ENCODE data around the gene TSHZ1.

Gene TSHZ1

DNA sequence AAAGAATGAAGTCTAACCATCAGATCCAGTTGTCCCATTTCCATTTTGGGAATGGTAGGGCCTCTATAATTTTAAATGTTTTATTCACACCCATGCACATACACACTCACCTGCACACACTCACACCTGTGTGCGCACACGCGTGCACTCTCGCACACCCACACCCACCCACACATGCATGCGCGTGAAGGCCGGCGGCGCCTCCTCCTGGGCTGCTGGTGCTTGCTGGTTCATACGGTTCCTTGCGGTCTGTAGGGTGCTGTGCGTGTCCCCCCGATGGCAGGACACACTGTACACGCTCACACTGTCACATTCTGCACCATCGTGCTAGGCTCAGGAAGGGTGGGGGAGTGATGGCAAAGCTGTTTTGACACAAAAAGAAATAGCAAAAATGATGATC, 63.2 kb downstream of the TSHZ1 start:
- H3K27ac ChIP-seq (ENCODE audit: low read length) = no peak overlapping the region
- no peak overlapping the region for H3K4me3 ChIP-seq (ENCODE audit: low read length)
- no peaks in the 10 kb centered on the region for H3K36me3 ChIP-seq (ENCODE audit: control insufficient read depth, insufficient read depth, low read length)
- H3K4me1 ChIP-seq (ENCODE audit: control insufficient read depth, insufficient read depth, low read length) = peaks cover 4% of the 10 kb centered on the region; the same call in 1 of the 2 replicates
- WGBS (ENCODE audit: insufficient coverage, insufficient read length) = no CpG with 5 or more reads among the region's 15 CpGs
- H3K9me3 ChIP-seq (ENCODE audit: control insufficient read depth, insufficient read depth, low read length) = no peaks in the 10 kb centered on the region
- no peak for DNase-seq (ENCODE audit: low read depth, low spot score)
- no peaks in the 10 kb centered on the region for H3K27me3 ChIP-seq (ENCODE audit: control insufficient read depth, insufficient read depth, low read length)

DNA sequence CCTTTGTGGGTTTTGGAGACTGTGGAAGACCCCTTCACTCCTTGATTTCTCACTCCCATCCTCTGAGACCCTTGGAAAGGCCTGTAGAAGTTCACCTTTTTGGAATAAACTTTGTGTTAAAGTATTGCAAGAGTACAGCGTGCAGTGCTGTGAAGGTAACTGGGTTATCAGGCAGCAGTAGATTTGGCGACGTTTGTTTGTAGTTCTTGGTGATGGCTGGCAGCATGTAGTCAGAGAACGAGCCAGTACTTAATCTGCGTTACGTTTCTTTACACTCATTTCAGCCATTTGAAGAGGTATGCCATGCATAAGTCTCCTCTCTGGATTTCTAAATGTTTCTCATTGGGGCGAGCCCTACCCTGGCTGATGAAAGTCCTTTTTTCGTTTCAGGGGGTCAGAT, 64.6 kb downstream of the TSHZ1 start:
- Histone ChIP-seq H3K4me3 (ENCODE audit: low read length) (no peak overlapping the region), H3K27me3 (ENCODE audit: control insufficient read depth, insufficient read depth, low read length) (no peaks in the 10 kb centered on the region), H3K4me1 (ENCODE audit: control insufficient read depth, insufficient read depth, low read length) (peaks cover 4% of the 10 kb centered on the region; the same call in 1 of the 2 replicates), H3K27ac (ENCODE audit: low read length) (no peak overlapping the region), H3K9me3 (ENCODE audit: control insufficient read depth, insufficient read depth, low read length) (no peaks in the 10 kb centered on the region), H3K36me3 (ENCODE audit: control insufficient read depth, insufficient read depth, low read length) (no peaks in the 10 kb centered on the region)
- DNase-seq (ENCODE audit: low read depth, low spot score) = no peak
- WGBS (ENCODE audit: insufficient coverage, insufficient read length) = no CpG with 5 or more reads among the region's 8 CpGs

DNA sequence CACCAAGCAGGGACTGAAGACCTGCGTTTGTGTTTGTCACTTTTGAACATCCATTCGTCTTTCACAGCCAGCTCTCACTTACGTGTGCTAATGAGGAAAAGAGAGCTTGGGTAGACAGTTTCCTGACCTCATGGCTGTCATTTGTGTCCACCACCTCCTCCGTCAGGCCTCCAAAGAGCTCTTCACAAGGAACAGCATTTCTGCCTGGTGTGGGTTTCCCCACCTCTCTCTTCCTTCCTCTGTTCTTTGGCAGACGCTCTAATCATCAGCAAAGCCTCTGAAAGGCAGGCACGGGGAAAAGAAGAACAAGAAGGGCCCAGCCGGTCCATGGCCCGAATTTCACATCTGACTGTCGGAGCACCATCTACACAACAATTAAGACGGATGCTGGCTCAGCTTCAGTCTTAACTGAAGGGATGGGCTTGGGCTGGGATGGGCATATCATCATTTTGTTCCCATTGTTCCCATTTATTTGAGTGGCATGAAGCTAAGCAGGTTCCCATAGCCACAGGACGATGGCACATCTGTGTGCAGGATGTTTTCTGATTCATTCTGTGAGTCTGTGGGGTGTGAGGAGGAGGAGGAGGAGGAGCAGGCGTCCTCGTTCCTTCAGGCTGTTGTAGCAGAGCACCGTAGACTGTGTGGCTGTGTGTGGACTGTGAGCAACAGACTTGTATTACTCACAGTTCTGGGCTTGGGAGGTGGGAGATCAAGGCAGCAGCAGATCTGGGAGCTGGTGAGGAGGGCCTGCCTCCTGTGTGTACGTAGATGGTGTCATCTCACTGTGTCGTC, 66.4 kb downstream of the TSHZ1 start:
- Histone ChIP-seq H3K27me3 (ENCODE audit: control insufficient read depth, insufficient read depth, low read length) (no peaks in the 10 kb centered on the region), H3K9me3 (ENCODE audit: control insufficient read depth, insufficient read depth, low read length) (no peaks in the 10 kb centered on the region), H3K36me3 (ENCODE audit: control insufficient read depth, insufficient read depth, low read length) (no peaks in the 10 kb centered on the region), H3K27ac (ENCODE audit: low read length) (no peak overlapping the region), H3K4me3 (ENCODE audit: low read length) (no peak overlapping the region), H3K4me1 (ENCODE audit: control insufficient read depth, insufficient read depth, low read length) (peaks cover 4% of the 10 kb centered on the region; the same call in 1 of the 2 replicates)
- DNase-seq (ENCODE audit: low read depth, low spot score) = no peak
- no CpG with 5 or more reads among the region's 16 CpGs for WGBS (ENCODE audit: insufficient coverage, insufficient read length)

DNA sequence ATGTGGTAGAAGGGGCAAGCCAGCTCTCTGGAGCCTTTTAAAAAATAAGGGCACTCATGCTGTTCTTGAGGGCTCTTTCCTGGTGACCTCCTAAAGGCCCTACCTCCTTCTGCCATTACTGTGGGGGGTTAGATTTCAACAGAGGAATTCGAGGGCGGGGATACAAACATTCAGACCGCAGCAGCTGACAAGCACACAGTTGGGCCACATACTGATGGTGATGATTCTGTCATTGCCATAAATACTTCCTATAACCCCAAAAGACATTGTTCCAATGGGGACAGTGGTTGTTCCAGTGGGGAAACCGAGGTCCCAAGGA, 67.0 kb downstream of the TSHZ1 start:
- WGBS (ENCODE audit: insufficient coverage, insufficient read length) = no CpG with 5 or more reads among the region's 4 CpGs
- no peak for DNase-seq (ENCODE audit: low read depth, low spot score)
- no peaks in the 10 kb centered on the region for H3K27me3 ChIP-seq (ENCODE audit: control insufficient read depth, insufficient read depth, low read length)
- H3K4me1 ChIP-seq (ENCODE audit: control insufficient read depth, insufficient read depth, low read length) = peaks cover 4% of the 10 kb centered on the region; the same call in 1 of the 2 replicates
- H3K4me3 ChIP-seq (ENCODE audit: low read length) = no peak overlapping the region
- H3K9me3 ChIP-seq (ENCODE audit: control insufficient read depth, insufficient read depth, low read length) = no peaks in the 10 kb centered on the region
- H3K36me3 ChIP-seq (ENCODE audit: control insufficient read depth, insufficient read depth, low read length) = no peaks in the 10 kb centered on the region
- H3K27ac ChIP-seq (ENCODE audit: low read length) = no peak overlapping the region

DNA sequence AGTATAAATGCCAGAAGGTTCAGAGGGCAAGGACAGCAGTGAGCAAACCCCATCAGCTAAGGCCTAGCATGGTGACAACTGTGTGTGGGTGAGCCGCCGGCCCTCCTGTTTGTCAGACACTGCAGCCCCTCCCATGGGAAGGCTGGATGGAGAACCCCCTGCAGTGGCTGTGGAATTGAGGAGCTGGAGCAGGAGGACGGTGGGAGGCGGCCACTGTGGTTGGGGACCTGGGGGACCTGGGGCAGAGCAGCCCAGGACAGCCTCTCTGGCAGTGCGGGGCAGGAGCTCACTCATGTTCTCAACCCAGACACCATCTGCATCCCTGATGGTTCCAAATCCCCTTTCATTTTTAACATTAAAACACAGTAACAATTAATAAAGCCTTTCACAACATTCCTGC, 68.8 kb downstream of the TSHZ1 start:
- no peak overlapping the region for H3K27ac ChIP-seq (ENCODE audit: low read length)
- whole genome bisulfite sequencing (ENCODE audit: insufficient coverage, insufficient read length) = no CpG with 5 or more reads among the region's 5 CpGs
- DNase-seq (ENCODE audit: low read depth, low spot score) = no peak

DNA sequence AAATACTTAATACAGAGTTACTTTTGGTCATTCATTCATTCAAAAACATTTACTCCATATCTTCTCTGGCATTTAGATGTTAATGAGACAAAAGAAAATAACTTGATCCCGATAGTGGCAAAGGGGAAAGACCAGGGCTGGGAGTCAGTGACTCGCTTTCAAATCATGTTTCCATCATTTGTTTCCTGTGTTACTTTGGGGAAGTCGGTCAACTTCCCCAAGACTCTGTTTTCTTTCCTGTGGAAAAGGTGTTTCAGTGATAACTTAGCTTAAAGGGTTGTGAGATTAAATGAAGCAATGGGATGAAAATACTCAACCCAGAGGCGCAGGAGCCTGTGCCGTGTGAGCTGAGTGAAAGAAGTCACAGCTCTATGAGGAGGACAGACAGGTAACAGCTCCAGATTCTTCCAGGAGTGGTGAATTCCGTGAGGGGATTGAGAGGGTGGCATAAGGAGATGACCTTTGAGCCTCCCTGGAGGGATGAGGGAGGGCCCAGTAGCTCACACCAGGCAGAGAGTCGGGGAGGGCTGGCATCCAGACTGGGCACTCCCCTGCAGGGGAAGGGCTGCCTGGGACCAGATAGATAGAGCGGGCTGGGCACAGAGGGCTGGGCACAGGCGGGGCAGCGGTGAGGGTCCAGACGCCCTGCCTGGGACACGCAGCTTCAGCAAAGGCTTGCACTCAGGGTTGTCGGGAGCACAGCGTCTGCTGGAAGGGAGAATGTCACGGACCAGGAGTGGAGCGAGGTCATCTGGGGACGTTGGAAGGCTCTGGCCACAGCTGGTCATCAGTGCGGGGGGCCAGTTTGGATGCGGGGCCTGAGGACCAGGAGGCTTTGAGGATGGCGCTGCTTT, 70.1 kb downstream of the TSHZ1 start:
- no peaks in the 10 kb centered on the region for H3K36me3 ChIP-seq (ENCODE audit: control insufficient read depth, insufficient read depth, low read length)
- no CpG with 5 or more reads among the region's 20 CpGs for WGBS (ENCODE audit: insufficient coverage, insufficient read length)
- no peak overlapping the region for H3K27ac ChIP-seq (ENCODE audit: low read length)

More for the DNA sequence above, 68.8 kb downstream of the TSHZ1 start:
- no peaks in the 10 kb centered on the region for H3K27me3 ChIP-seq (ENCODE audit: control insufficient read depth, insufficient read depth, low read length)
- no peaks in the 10 kb centered on the region for H3K36me3 ChIP-seq (ENCODE audit: control insufficient read depth, insufficient read depth, low read length)
- no peaks in the 10 kb centered on the region for H3K9me3 ChIP-seq (ENCODE audit: control insufficient read depth, insufficient read depth, low read length)
- no peak overlapping the region for H3K4me3 ChIP-seq (ENCODE audit: low read length)
- H3K4me1 ChIP-seq (ENCODE audit: control insufficient read depth, insufficient read depth, low read length) = peaks cover 4% of the 10 kb centered on the region; the same call in 1 of the 2 replicates

DNA sequence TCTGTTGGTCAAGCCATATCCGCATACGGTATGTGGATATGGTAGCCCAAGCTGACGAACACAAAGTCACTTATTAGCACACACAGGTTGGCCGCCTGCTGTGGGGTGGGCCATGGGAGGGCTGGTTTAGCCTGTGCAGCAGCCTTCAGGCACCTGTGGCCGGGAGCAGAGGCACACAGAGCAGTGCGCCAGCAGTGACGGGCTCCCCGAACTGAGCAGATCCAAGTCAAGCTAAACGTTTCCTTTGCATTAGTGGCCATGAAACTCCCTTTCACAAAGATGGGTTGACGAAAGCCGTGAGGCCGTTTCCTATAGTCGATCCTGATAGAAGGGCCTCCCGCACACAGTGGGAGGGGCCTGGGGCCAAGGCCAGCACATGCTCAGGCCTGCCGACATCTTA, 72.1 kb downstream of the TSHZ1 start:
- DNase-seq (ENCODE audit: low read depth, low spot score) = no peak
- WGBS (ENCODE audit: insufficient coverage, insufficient read length) = no CpG with 5 or more reads among the region's 15 CpGs
- H3K9me3 ChIP-seq (ENCODE audit: control insufficient read depth, insufficient read depth, low read length) = no peaks in the 10 kb centered on the region
- H3K27me3 ChIP-seq (ENCODE audit: control insufficient read depth, insufficient read depth, low read length) = no peaks in the 10 kb centered on the region
- no peaks in the 10 kb centered on the region; the same call in 1 of the 2 replicates for H3K4me1 ChIP-seq (ENCODE audit: control insufficient read depth, insufficient read depth, low read length)
- H3K27ac ChIP-seq (ENCODE audit: low read length) = no peak overlapping the region
- no peaks in the 10 kb centered on the region for H3K36me3 ChIP-seq (ENCODE audit: control insufficient read depth, insufficient read depth, low read length)
- H3K4me3 ChIP-seq (ENCODE audit: low read length) = no peak overlapping the region

More for the DNA sequence above, 70.1 kb downstream of the TSHZ1 start:
- H3K4me1 ChIP-seq (ENCODE audit: control insufficient read depth, insufficient read depth, low read length) = peaks cover 3% of the 10 kb centered on the region; the same call in 1 of the 2 replicates
- H3K27me3 ChIP-seq (ENCODE audit: control insufficient read depth, insufficient read depth, low read length) = no peaks in the 10 kb centered on the region
- no peaks in the 10 kb centered on the region for H3K9me3 ChIP-seq (ENCODE audit: control insufficient read depth, insufficient read depth, low read length)
- DNase-seq (ENCODE audit: low read depth, low spot score) = no peak
- no peak overlapping the region for H3K4me3 ChIP-seq (ENCODE audit: low read length)

DNA sequence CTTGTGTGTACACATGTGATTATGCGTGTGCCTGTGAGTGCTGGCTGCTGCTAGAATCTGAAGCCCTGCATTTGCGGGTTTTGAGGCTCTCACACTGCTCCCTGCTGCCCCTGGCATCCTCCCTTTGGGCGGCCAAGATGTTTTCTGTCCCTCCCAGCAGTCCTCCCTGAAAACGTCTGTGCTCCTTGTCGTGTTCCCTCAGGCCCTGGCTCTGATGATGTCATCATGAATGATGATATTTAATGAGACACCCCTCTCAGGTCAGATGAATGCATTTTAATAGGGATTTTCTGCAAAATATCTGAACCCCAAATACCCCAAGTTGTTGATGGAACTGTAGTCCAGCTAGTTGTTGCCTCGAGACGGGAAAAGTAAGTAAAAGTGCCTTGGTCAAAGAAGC, 73.1 kb downstream of the TSHZ1 start:
- Histone ChIP-seq H3K36me3 (ENCODE audit: control insufficient read depth, insufficient read depth, low read length) (no peaks in the 10 kb centered on the region), H3K27me3 (ENCODE audit: control insufficient read depth, insufficient read depth, low read length) (no peaks in the 10 kb centered on the region), H3K9me3 (ENCODE audit: control insufficient read depth, insufficient read depth, low read length) (no peaks in the 10 kb centered on the region), H3K4me1 (ENCODE audit: control insufficient read depth, insufficient read depth, low read length) (no peaks in the 10 kb centered on the region; the same call in 1 of the 2 replicates), H3K27ac (ENCODE audit: low read length) (no peak overlapping the region), H3K4me3 (ENCODE audit: low read length) (no peak overlapping the region)
- WGBS (ENCODE audit: insufficient coverage, insufficient read length) = no CpG with 5 or more reads among the region's 7 CpGs
- DNase-seq (ENCODE audit: low read depth, low spot score) = no peak

DNA sequence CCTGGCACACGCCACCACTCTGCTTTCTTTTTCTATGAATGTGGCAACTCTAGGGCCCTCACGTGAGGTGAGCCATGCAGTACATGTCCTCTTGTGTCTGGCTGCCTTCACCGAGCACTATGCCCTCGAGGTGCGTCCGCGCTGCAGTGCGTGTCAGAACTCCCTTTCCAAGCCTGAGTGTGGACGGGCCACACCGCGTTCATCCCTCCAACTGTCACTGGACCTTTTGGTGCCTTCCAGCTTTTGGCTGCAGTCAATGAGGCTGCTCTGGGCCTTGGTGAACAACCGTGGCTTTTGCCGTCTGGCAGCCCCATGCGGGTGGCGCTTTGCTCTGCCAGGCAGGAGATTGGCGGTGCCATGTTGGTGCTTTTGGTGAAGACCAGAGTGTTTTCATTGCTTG, 74.0 kb downstream of the TSHZ1 start:
- DNase-seq (ENCODE audit: low read depth, low spot score) = no peak
- H3K9me3 ChIP-seq (ENCODE audit: control insufficient read depth, insufficient read depth, low read length) = no peaks in the 10 kb centered on the region
- H3K27me3 ChIP-seq (ENCODE audit: control insufficient read depth, insufficient read depth, low read length) = no peaks in the 10 kb centered on the region
- WGBS (ENCODE audit: insufficient coverage, insufficient read length) = no CpG with 5 or more reads among the region's 16 CpGs
- no peaks in the 10 kb centered on the region; the same call in 1 of the 2 replicates for H3K4me1 ChIP-seq (ENCODE audit: control insufficient read depth, insufficient read depth, low read length)
- no peak overlapping the region for H3K4me3 ChIP-seq (ENCODE audit: low read length)
- no peaks in the 10 kb centered on the region for H3K36me3 ChIP-seq (ENCODE audit: control insufficient read depth, insufficient read depth, low read length)
- no peak overlapping the region for H3K27ac ChIP-seq (ENCODE audit: low read length)

DNA sequence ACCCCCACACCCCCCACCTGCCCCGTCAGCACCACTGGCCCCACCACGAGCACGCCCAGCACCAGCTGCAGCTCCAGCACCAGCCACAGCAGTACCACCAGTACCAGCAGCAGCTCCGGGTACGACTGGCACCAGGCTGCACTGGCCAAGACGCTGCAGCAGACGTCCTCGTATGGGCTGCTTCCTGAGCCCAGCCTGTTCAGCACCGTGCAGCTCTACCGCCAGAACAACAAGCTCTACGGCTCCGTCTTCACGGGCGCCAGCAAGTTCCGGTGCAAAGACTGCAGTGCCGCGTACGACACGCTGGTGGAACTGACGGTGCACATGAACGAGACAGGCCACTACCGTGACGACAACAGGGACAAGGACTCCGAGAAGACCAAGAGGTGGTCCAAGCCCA, 75.3 kb downstream of the TSHZ1 start:
- no peak for DNase-seq (ENCODE audit: low read depth, low spot score)
- no peaks in the 10 kb centered on the region for H3K36me3 ChIP-seq (ENCODE audit: control insufficient read depth, insufficient read depth, low read length)
- H3K4me1 ChIP-seq (ENCODE audit: control insufficient read depth, insufficient read depth, low read length) = no peaks in the 10 kb centered on the region; the same call in 1 of the 2 replicates
- no peak overlapping the region for H3K27ac ChIP-seq (ENCODE audit: low read length)
- no peak overlapping the region for H3K4me3 ChIP-seq (ENCODE audit: low read length)
- no CpG with 5 or more reads among the region's 24 CpGs for WGBS (ENCODE audit: insufficient coverage, insufficient read length)
- no peaks in the 10 kb centered on the region for H3K27me3 ChIP-seq (ENCODE audit: control insufficient read depth, insufficient read depth, low read length)
- no peaks in the 10 kb centered on the region for H3K9me3 ChIP-seq (ENCODE audit: control insufficient read depth, insufficient read depth, low read length)
